ENCODE data around the gene TAF5.

GRCh38 chr10:103367379-103367781, 396 bp upstream of the TAF5 start:
- TF ChIP-seq CTCF (IDR thresholded peaks at IDR 0.05) (no peak), POLR2AphosphoS5 (IDR thresholded peaks at IDR 0.05) (no peak), POLR2A (IDR thresholded peaks at IDR 0.05) (no peak)

Data from breast epithelium (tissue), 3 donors.